ENCODE measurements around the gene AMH. TPM values are rescaled to one million over a fixed set of nuclear protein-coding genes. Genes with fewer than 3 reads are reported as not detected.

The AMH gene
- total and polyA plus RNA-seq, 2 of the 13 experiments (the other 11 are each of a cell fraction or from before 2014, with no cell fraction given), result 0.03 to 0.18 TPM

- TF ChIP-seq SYNCRIP (IDR thresholded peaks at IDR 0.05; ENCODE audit: insufficient read depth, low read depth, low read length) (no peak), NKX3-1 (CRISPR knock-in tag; IDR thresholded peaks at IDR 0.05) (peak; percentile 46; the same call in 1 of the 2 replicates), THAP11 (CRISPR knock-in tag; IDR thresholded peaks at IDR 0.05) (peak; percentile 82), MAZ (IDR thresholded peaks at IDR 0.05; ENCODE audit: borderline replicate concordance, low read depth, low read length) (peak; percentile 69; the same call in 1 of the 2 replicates), MAZ (CRISPR knock-in tag; IDR thresholded peaks at IDR 0.05; ENCODE audit: low read depth) (peak; percentile 82; the same call in 1 of the 2 replicates), ZNF280D (CRISPR knock-in tag; IDR thresholded peaks at IDR 0.05) (no peak), KDM3A (CRISPR knock-in tag; IDR thresholded peaks at IDR 0.05; ENCODE audit: low read depth) (peak; percentile 92), BRCA1 (CRISPR knock-in tag; IDR thresholded peaks at IDR 0.05) (0 out of 2 replicates have a peak, but pooled peaks have one; percentile 40), ZNF709 (CRISPR knock-in tag; IDR thresholded peaks at IDR 0.05) (peak; percentile 91; the same call in 1 of the 2 replicates)
- TF ChIP-seq, protein P1, sequence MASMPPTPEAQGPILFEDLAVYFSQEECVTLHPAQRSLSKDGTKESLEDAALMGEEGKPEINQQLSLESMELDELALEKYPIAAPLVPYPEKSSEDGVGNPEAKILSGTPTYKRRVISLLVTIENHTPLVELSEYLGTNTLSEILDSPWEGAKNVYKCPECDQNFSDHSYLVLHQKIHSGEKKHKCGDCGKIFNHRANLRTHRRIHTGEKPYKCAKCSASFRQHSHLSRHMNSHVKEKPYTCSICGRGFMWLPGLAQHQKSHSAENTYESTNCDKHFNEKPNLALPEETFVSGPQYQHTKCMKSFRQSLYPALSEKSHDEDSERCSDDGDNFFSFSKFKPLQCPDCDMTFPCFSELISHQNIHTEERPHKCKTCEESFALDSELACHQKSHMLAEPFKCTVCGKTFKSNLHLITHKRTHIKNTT (CRISPR knock-in tag; IDR thresholded peaks at IDR 0.05), result no peak
- TF ChIP-seq, protein P2, sequence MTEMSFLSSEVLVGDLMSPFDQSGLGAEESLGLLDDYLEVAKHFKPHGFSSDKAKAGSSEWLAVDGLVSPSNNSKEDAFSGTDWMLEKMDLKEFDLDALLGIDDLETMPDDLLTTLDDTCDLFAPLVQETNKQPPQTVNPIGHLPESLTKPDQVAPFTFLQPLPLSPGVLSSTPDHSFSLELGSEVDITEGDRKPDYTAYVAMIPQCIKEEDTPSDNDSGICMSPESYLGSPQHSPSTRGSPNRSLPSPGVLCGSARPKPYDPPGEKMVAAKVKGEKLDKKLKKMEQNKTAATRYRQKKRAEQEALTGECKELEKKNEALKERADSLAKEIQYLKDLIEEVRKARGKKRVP (CRISPR knock-in tag; IDR thresholded peaks at IDR 0.05), result peak in 1 of 2 experiments; percentile 64; a peak in 2 of 4 replicates
- TF ChIP-seq, protein P3, sequence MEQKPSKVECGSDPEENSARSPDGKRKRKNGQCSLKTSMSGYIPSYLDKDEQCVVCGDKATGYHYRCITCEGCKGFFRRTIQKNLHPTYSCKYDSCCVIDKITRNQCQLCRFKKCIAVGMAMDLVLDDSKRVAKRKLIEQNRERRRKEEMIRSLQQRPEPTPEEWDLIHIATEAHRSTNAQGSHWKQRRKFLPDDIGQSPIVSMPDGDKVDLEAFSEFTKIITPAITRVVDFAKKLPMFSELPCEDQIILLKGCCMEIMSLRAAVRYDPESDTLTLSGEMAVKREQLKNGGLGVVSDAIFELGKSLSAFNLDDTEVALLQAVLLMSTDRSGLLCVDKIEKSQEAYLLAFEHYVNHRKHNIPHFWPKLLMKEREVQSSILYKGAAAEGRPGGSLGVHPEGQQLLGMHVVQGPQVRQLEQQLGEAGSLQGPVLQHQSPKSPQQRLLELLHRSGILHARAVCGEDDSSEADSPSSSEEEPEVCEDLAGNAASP (CRISPR knock-in tag; IDR thresholded peaks at IDR 0.05; ENCODE audit: borderline replicate concordance), result peak; percentile 85
- TF ChIP-seq, protein P4, sequence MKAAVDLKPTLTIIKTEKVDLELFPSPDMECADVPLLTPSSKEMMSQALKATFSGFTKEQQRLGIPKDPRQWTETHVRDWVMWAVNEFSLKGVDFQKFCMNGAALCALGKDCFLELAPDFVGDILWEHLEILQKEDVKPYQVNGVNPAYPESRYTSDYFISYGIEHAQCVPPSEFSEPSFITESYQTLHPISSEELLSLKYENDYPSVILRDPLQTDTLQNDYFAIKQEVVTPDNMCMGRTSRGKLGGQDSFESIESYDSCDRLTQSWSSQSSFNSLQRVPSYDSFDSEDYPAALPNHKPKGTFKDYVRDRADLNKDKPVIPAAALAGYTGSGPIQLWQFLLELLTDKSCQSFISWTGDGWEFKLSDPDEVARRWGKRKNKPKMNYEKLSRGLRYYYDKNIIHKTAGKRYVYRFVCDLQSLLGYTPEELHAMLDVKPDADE (CRISPR knock-in tag; IDR thresholded peaks at IDR 0.05), result peak; percentile 46; the same call in 1 of the 2 replicates
- TF ChIP-seq, protein P5, sequence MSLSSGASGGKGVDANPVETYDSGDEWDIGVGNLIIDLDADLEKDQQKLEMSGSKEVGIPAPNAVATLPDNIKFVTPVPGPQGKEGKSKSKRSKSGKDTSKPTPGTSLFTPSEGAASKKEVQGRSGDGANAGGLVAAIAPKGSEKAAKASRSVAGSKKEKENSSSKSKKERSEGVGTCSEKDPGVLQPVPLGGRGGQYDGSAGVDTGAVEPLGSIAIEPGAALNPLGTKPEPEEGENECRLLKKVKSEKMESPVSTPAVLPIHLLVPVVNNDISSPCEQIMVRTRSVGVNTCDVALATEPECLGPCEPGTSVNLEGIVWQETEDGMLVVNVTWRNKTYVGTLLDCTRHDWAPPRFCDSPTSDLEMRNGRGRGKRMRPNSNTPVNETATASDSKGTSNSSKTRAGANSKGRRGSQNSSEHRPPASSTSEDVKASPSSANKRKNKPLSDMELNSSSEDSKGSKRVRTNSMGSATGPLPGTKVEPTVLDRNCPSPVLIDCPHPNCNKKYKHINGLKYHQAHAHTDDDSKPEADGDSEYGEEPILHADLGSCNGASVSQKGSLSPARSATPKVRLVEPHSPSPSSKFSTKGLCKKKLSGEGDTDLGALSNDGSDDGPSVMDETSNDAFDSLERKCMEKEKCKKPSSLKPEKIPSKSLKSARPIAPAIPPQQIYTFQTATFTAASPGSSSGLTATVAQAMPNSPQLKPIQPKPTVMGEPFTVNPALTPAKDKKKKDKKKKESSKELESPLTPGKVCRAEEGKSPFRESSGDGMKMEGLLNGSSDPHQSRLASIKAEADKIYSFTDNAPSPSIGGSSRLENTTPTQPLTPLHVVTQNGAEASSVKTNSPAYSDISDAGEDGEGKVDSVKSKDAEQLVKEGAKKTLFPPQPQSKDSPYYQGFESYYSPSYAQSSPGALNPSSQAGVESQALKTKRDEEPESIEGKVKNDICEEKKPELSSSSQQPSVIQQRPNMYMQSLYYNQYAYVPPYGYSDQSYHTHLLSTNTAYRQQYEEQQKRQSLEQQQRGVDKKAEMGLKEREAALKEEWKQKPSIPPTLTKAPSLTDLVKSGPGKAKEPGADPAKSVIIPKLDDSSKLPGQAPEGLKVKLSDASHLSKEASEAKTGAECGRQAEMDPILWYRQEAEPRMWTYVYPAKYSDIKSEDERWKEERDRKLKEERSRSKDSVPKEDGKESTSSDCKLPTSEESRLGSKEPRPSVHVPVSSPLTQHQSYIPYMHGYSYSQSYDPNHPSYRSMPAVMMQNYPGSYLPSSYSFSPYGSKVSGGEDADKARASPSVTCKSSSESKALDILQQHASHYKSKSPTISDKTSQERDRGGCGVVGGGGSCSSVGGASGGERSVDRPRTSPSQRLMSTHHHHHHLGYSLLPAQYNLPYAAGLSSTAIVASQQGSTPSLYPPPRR (CRISPR knock-in tag; IDR thresholded peaks at IDR 0.05; ENCODE audit: borderline replicate concordance), result no peak
Observed at GRCh38 chr19:2269244-2270156, 20.4 kb downstream of the AMH start (continued).

Measured in HepG2 (cell line).